AG04450 (cell line): Measurements from ENCODE around the gene GPR158. TPM values are rescaled to one million over a fixed set of nuclear protein-coding genes. Genes with fewer than 3 reads are reported as not detected.

Source experiments
- CTCF ChIA-PET: fragments of 300-600, 350-600 bp; formaldehyde crosslinking; extraction: SDS; loops from one replicate; lab custom pipeline; 2022; ENCODE audit warnings: antibody characterized with exemption, inconsistent platforms; lab: Charles Lee
- POLR2A ChIA-PET: fragments of 350-600 bp; formaldehyde crosslinking; extraction: SDS; loops from one replicate; lab custom pipeline; 2021; ENCODE audit warnings: antibody characterized with exemption, inconsistent platforms; lab: Yijun Ruan, JAX
- DNase-seq: peaks from one replicate; pipeline ENCODE4 v3.0.0-alpha.2; 2011; ENCODE audit warnings: low read depth, low spot score
- H3K27ac ChIP-seq: one replicate; pipeline ENCODE4 v1.5.1; 2012; ENCODE audit warnings: low read depth, low read length, control low read depth
- H3K27me3 ChIP-seq: one replicate; pipeline ENCODE4 v1.6.0; 2012; ENCODE audit warnings: low read length; ENCODE audit not compliant: control insufficient read depth, insufficient read depth
- H3K4me3 ChIP-seq: 2 replicates; pipeline ENCODE4 v1.5.1; 2011; ENCODE audit warnings: mild to moderate bottlenecking, low read depth, low read length, control low read depth
- H3K9me3 ChIP-seq: 2 replicates; pipeline ENCODE4 v1.5.1; 2012; ENCODE audit warnings: low read length; ENCODE audit not compliant: control insufficient read depth, insufficient read depth
- CTCF ChIP-seq: IDR thresholded peaks from 2 replicates; pipeline ENCODE4 v1.5.1; 2011; ENCODE audit warnings: low read depth, low read length, control low read depth, inconsistent platforms
- polyA plus RNA-seq: library from polyadenylated mRNA; depleted of rRNA; stranded (reverse); fragments of >200 nt; gene quantifications from 2 replicates; pipeline ENCODE4 v1.2.3, GENCODE V29; 2011

Gene GPR158
- polyA plus RNA-seq, 1 experiment: not detected

DNA sequence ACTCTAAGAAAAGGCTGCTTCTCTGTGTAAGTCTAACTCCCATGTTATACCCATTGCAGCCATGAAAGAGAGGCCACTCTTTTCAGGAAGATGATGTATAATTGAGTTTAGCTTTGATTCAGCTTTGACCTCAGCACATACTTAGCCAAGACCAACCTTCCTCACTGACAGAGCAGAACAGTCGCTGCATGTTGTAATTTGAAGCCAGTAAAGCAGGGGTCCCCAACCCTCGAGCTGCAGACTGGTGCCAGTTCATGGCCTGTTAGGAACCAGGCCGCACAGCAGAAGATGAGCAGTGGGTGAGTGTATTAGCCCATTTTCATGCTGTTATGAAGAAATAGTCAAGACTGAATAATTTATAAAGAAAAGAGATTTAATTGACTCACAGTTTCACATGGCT, 223.9 kb downstream of the GPR158 start:
- TF ChIP-seq CTCF: no peak
- H3K27ac ChIP-seq: no peak overlapping the region
- POLR2A ChIA-PET: no interaction called here
- no peaks in the 10 kb centered on the region for H3K27me3 ChIP-seq
- H3K9me3 ChIP-seq: no peaks in the 10 kb centered on the region
- CTCF ChIA-PET: no interaction called here
- H3K4me3 ChIP-seq: no peak overlapping the region
- no peak for DNase-seq

- DNase-seq: no peak
- CTCF ChIA-PET: no interaction called here
- no peak for TF ChIP-seq CTCF
- POLR2A ChIA-PET: no interaction called here
- Histone ChIP-seq H3K27me3 (no peaks in the 10 kb centered on the region), H3K4me3 (no peak overlapping the region), H3K9me3 (peaks cover 2% of the 10 kb centered on the region; the same call in 1 of the 2 replicates), H3K27ac (no peak overlapping the region)
Observed at GRCh38 chr10:25405871-25406270, 231.1 kb downstream of the GPR158 start.

DNA sequence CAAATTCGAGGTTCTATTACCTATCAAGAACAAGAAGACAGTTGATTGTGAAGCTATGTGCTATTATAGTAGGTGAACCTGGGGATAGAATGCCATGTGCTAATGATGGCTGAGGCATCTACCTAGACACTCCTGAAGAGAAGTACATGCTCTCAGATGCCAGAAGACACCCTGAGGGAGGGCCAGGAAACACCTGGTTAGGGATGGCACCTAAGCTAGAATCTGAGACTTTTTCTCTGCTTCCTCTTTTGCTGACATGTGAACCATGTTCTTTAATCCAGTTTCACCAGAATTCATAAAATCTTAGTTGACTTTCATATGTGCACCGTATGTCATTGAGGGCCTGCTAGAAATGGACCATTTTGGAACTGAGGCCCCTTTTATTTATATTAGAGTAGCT, 242.8 kb downstream of the GPR158 start:
- H3K27me3 ChIP-seq: no peaks in the 10 kb centered on the region
- H3K9me3 ChIP-seq: peaks cover 5% of the 10 kb centered on the region; the same call in 1 of the 2 replicates
- ChIA-PET POLR2A (no interaction called here), CTCF (no interaction called here)
- no peak overlapping the region for H3K4me3 ChIP-seq
- DNase-seq: no peak
- no peak overlapping the region for H3K27ac ChIP-seq
- TF ChIP-seq CTCF: no peak

DNA sequence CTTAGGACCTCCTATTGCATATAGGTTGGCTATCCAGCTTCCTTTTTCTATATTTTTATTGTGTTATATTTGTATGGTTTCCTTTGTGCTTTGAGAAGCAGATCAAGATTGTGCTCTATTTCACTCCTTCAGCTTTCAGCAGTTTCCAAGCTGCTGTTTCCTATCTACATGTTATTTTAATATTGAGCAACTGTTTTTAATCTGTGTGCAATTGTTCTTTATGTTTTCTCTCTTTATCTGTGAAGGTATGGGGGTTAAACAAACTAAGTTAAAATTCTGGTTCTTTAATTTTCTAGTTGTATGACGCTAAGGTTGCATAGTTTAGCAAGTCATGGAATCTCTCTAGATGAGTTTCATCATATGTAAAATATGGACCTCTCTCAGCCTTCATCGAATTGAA, 251.0 kb downstream of the GPR158 start:
- CTCF ChIA-PET: no interaction called here

DNA sequence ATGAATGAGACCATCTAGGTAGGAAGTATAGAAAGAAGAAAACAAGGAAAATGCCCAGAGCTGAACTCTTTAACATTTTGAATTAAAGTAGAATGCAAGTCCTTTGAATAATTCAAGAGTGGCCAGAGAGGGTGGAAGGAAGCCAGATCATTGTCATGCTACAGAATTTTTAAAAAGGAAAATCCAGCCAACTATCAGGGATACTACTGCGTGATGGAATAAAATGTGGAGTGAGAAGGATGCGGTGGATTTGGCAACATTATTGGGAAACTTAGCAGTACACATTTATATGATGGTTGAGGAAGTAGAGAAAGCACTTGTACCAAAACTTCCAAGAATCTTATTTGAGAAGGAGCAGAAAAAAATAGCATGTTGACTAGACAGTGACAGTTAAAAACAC, 261.6 kb downstream of the GPR158 start:
- no peak for TF ChIP-seq CTCF
- DNase-seq: no peak
- ChIA-PET POLR2A (no interaction called here), CTCF (no interaction called here)
- Histone ChIP-seq H3K27me3 (no peaks in the 10 kb centered on the region), H3K9me3 (peaks cover 6% of the 10 kb centered on the region), H3K27ac (no peak overlapping the region), H3K4me3 (no peak overlapping the region)

More for the DNA sequence above, 251.0 kb downstream of the GPR158 start:
- Histone ChIP-seq H3K4me3 (no peak overlapping the region), H3K27me3 (no peaks in the 10 kb centered on the region), H3K9me3 (peaks cover 5% of the 10 kb centered on the region; the same call in 1 of the 2 replicates), H3K27ac (no peak overlapping the region)
- POLR2A ChIA-PET: no interaction called here
- no peak for TF ChIP-seq CTCF
- DNase-seq: no peak
